Lower leg skin (tissue), 4 donors: ENCODE data around the gene CREB1. TPM values are rescaled to one million over a fixed set of nuclear protein-coding genes. Genes with fewer than 3 reads are reported as not detected.

Source experiments
- DNase-seq, 2 donors: peaks; one replicate each; pipeline ENCODE4 v3.0.0-alpha.2; 2019; ENCODE audit warnings: low spot score in 2 of 2
- H3K4me3 ChIP-seq: fragments of 200-600 bp; sonication (generic); 2 replicates; pipeline ENCODE4 v1.5.1; 2017; ENCODE audit warnings: mild to moderate bottlenecking, low read depth; ENCODE audit not compliant: poor library complexity, severe bottlenecking
- CTCF ChIP-seq, 3 donors: fragments of 450-650 bp; IDR thresholded peaks; one replicate each; pipeline ENCODE4 v1.5.1; 2016; ENCODE audit warnings: antibody characterized with exemption in 3 of 3, mild to moderate bottlenecking in 3 of 3, moderate library complexity in 2 of 3
- POLR2A ChIP-seq, 2 donors: fragments of 450-650 bp; IDR thresholded peaks; one replicate each; pipeline ENCODE4 v1.6.1; 2016 to 2017; ENCODE audit warnings: antibody characterized with exemption in 2 of 2, mild to moderate bottlenecking in 1 of 2, moderate library complexity in 1 of 2
- WGBS, 2 donors: methylation state at CpG; one replicate each; pipeline ENCODE4 v1.1.5; 2018; 5-methylcytosine and 5-hydroxymethylcytosine counted together
- intact Hi-C: fragments of 100-400 bp; cut with DNase I; formaldehyde crosslinking; loops from one replicate; pipeline ENCODE4 v1.15.0; 2023; ENCODE audit warnings: low total_unique reads
- total RNA-seq, 4 donors: library from RNA; depleted of rRNA; stranded (reverse); fragments of >200 nt; gene quantifications; one replicate each; pipeline ENCODE4 v1.1.0, GENCODE V29; 2016

Gene CREB1
- total RNA-seq, 4 donors from 2014 or later = 31.9 to 73.0 (median 46.9) TPM

DNA sequence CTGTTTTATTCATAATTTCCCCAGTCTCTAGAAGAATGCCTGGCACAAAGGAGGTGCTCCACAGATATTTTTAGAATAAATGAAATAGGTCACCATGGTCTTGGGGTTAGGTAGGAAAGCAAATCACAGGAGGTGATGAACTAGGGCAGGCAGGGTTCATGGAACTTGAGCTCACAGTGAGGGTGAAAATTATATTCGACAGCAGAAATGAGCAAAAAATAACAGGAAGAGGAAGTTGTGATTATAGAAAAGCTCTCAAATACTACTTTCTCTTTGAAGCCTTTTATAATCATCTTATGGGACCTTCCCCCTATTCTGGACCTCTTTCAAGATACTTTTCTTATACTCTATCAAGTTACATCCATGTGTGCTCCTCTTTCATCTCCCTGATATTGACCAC lies 4.5 kb upstream of the CREB1 start:
- H3K4me3 ChIP-seq = no peak overlapping the region
- intact Hi-C loops = no loop called here
- TF ChIP-seq CTCF (IDR thresholded peaks at IDR 0.05) = no peak
- no peak for TF ChIP-seq POLR2A (IDR thresholded peaks at IDR 0.05)
- 57 to 58% methylated on average over 1 of the region's 1 CpG for WGBS, 2 donors
- no peak for DNase-seq

GRCh38 chr2:207528980-207529329 lies 807 bp upstream of the CREB1 start:
- WGBS, 2 donors = 1 to 3% methylated on average over 15 to 17 of the region's 17 CpGs
- peak overlapping the region; percentile 65 for H3K4me3 ChIP-seq
- TF ChIP-seq POLR2A (IDR thresholded peaks at IDR 0.05) (no peak), CTCF (IDR thresholded peaks at IDR 0.05) (no peak)
- intact Hi-C loops = no loop called here
- no peak for DNase-seq

DNA sequence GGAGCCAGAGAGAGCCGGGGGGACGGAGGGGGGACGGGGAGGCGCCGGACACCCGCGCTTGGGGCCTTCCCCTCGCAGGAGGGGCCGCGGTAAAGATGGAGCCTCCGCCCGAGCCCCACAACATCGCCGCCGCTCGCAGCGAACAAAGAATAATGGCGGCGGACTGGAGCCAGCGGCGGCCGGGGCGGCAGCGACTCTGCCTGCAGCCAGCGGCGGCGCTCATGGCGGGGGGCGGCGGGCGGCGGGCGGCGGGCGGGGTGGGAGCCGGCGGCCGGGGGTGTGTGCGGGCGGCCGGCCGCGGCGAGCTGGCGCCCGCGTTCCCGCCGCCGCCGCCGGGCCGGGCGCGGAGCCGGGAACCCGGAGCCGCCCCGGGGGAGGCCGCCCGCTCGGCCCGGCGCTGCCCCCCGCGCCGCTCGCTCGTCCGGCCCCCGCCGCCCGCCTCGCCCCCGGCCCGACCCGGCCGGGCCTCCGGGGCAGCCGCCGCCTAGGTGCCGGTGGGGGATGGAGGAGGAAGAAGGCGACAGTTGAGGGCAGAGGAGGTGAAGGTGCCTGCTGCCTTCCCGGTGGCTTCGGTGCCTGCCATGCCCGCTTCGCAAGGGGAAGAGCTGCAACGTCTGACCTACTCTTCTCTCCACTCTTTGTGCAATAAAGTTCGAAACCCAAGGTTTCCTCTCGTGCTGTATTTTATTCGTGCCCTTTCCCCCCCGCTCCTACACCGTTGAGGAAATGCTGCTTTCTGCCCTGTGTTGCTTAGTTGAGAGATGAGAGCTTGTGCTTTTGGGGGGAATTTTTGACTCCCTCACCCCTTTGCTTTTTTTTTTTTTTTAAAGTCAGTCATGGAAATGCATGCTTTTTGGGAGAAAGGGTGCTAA lies 634 bp downstream of the CREB1 start:
- intact Hi-C loops = no loop called here
- DNase-seq = peak in 1 of 2 donors; percentile 90
- peak overlapping the region; percentile 57 for H3K4me3 ChIP-seq
- TF ChIP-seq CTCF (IDR thresholded peaks at IDR 0.05) (no peak), POLR2A (IDR thresholded peaks at IDR 0.05) (no peak)
- WGBS, 2 donors = 0 to 1% methylated on average over 29 to 33 of the region's 93 CpGs

GRCh38 chr2:207531032-207531952 lies 1.5 kb downstream of the CREB1 start:
- 2 to 3% methylated on average over 20 of the region's 20 CpGs for WGBS, 2 donors
- DNase-seq = no peak
- H3K4me3 ChIP-seq = peak overlapping the region; percentile 57
- no peak for TF ChIP-seq CTCF (IDR thresholded peaks at IDR 0.05)
- intact Hi-C loops = no loop called here

DNA sequence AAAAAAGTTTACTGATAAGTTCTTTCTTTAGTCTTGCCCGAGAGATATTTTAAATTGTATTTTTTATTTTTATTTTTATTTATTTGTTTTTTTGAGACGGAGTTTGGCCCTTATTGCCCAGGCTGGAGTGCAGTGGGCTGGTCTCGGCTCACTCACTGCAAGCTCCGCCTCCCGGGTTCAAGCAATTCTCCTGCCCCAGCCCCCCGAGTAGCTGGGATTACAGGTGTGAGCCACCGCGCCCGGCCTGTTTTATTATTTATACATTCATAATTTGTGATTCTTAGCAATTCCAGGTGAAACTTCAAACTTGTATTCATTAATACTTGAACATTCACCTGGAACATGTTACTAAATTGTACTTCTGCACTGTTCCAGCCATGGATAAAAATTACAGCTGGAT lies 2.9 kb downstream of the CREB1 start:
- 89 to 90% methylated on average over 9 of the region's 9 CpGs for WGBS, 2 donors
- no peak for TF ChIP-seq CTCF (IDR thresholded peaks at IDR 0.05)
- TF ChIP-seq POLR2A (IDR thresholded peaks at IDR 0.05) = no peak
- DNase-seq = no peak
- no peak overlapping the region for H3K4me3 ChIP-seq
- intact Hi-C loops = no loop called here
